Hepatocyte (in vitro differentiated cells): ENCODE measurements around the gene XPO6.

Source experiments
- CTCF ChIP-seq: fragments of 200-600 bp; sonication (generic); IDR thresholded peaks from 2 replicates; pipeline ENCODE4 v1.5.1; 2016; ENCODE audit warnings: antibody characterized with exemption, mild to moderate bottlenecking; ENCODE audit not compliant: poor library complexity
- EZH2 ChIP-seq: fragments of 200-600 bp; sonication (generic); IDR thresholded peaks from 2 replicates; pipeline ENCODE4 v1.6.1; 2016; ENCODE audit warnings: antibody characterized with exemption, mild to moderate bottlenecking, borderline replicate concordance
- EZH2phosphoT487 ChIP-seq: fragments of 200-600 bp; sonication (generic); IDR thresholded peaks from one replicate; pipeline ENCODE4 v1.6.1; 2018; ENCODE audit warnings: antibody characterized with exemption, mild to moderate bottlenecking, low read depth, moderate library complexity; ENCODE audit not compliant: unreplicated experiment, severe bottlenecking

DNA sequence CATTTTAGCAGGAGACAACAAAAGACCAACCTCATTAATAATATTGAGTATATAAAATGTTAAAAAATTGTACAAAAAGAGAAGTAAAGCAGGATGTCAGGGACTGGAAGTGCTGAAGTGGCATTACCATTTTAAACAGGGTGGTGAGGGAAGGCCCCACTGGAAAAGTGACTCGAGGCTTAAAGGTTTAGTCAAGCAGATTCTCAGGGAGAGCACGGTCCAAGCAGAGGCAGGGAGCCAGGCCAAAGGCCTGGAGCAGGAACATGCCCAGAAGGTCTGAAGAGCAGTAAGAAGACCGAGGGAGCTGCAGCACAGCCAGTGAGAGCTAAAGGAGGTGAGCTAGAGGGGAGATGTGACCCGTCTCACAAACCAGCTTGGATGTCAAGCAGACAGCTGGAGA lies 7.6 kb downstream of the XPO6 start:
- no peak for TF ChIP-seq CTCF
- no peak for TF ChIP-seq EZH2
- no peak for TF ChIP-seq EZH2phosphoT487
